Measurements from ENCODE around the gene AUNIP.

- TF ChIP-seq, protein P1, sequence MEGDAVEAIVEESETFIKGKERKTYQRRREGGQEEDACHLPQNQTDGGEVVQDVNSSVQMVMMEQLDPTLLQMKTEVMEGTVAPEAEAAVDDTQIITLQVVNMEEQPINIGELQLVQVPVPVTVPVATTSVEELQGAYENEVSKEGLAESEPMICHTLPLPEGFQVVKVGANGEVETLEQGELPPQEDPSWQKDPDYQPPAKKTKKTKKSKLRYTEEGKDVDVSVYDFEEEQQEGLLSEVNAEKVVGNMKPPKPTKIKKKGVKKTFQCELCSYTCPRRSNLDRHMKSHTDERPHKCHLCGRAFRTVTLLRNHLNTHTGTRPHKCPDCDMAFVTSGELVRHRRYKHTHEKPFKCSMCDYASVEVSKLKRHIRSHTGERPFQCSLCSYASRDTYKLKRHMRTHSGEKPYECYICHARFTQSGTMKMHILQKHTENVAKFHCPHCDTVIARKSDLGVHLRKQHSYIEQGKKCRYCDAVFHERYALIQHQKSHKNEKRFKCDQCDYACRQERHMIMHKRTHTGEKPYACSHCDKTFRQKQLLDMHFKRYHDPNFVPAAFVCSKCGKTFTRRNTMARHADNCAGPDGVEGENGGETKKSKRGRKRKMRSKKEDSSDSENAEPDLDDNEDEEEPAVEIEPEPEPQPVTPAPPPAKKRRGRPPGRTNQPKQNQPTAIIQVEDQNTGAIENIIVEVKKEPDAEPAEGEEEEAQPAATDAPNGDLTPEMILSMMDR (IDR thresholded peaks at IDR 0.05; ENCODE audit: low read length) = no peak
- no peak for TF ChIP-seq EZH2 (IDR thresholded peaks at IDR 0.05; ENCODE audit: borderline replicate concordance, low read length)
Observed at GRCh38 chr1:25866288-25866687, 7.0 kb upstream of the AUNIP start.
